K562 (cell line): ENCODE results near the gene PARP1. TPM values are rescaled to one million over a fixed set of nuclear protein-coding genes. Genes with fewer than 3 reads are reported as not detected.

Experiments used
- ATAC-seq: fragments of 200-7000 bp; cut with Tn5 transposase; 3 replicates; pipeline ENCODE4 v1.9.1; 2020; ENCODE audit warnings: moderate library complexity
- BruUV-seq: library from RNA; stranded (reverse); fragments of 400-500 nt; replicated peaks from 2 replicates; lab custom pipeline; 2021; lab: Mats Ljungman, UMichigan
- CTCF ChIA-PET: fragments of 300-600 bp; formaldehyde crosslinking; extraction: SDS; loops from one replicate; lab custom pipeline; 2021; ENCODE audit warnings: low intra/inter-chr PET ratio; lab: Yijun Ruan, JAX
- POLR2A ChIA-PET: fragments of 300-600, 350-650 bp; sonication (Branson Sonifier 250); formaldehyde crosslinking; extraction: SDS; loops from one replicate; lab custom pipeline; 2021; ENCODE audit warnings: antibody characterized with exemption, inconsistent platforms; lab: Yijun Ruan, JAX
- DNase-seq, 4 experiments: peaks; one replicate each; pipeline versions ENCODE4 v3.0.0 to v3.0.0-alpha.2; 2011 to 2018; ENCODE audit warnings: low spot score in 3 of 4, mixed read lengths in 3 of 4; ENCODE audit errors: extremely low read depth in 1 of 4
- FAIRE-seq: peaks from 2 replicates; lab custom pipeline; 2011; peaks lifted over from hg19 to GRCh38; lab: Jason Lieb, UNC
- H2AFZ ChIP-seq: 2 replicates; pipeline ENCODE4 v1.6.0; 2011; ENCODE audit warnings: low read depth, low read length, control low read depth, inconsistent platforms
- H3K27ac ChIP-seq: fragments of 200-600 bp; 3 replicates; pipeline ENCODE4 v1.8.0; 2011; ENCODE audit warnings: low read depth, mild to moderate bottlenecking, control low read depth, inconsistent platforms, low read length, moderate library complexity, mixed read lengths; ENCODE audit errors: extremely low read depth
- H3K27me3 ChIP-seq, 2 experiments: fragments of 300-600 bp in 1 of 2; 2 replicates in 1 of 2; 3 replicates in 1 of 2; pipeline versions ENCODE4 v1.6.0 to v1.8.0; 2011; ENCODE audit warnings: inconsistent platforms in 2 of 2, low read length in 2 of 2, mild to moderate bottlenecking in 1 of 2, mixed read lengths in 1 of 2, moderate library complexity in 1 of 2; ENCODE audit not compliant: control insufficient read depth in 2 of 2, insufficient read depth in 2 of 2
- H3K36me3 ChIP-seq: fragments of 300-600 bp; 3 replicates; pipeline ENCODE4 v1.8.0; 2011; ENCODE audit warnings: mild to moderate bottlenecking, low read length, inconsistent platforms; ENCODE audit not compliant: control insufficient read depth, insufficient read depth
- H3K4me1 ChIP-seq, 2 experiments: fragments of 200-600 bp in 1 of 2; replicated peaks in 1 of 2; 2 replicates in 1 of 2; 3 replicates in 1 of 2; pipeline versions ENCODE4 v1.5.1 to v1.8.0; 2011; ENCODE audit warnings: inconsistent platforms in 2 of 2, low read length in 2 of 2, mild to moderate bottlenecking in 1 of 2, mixed read lengths in 1 of 2, moderate library complexity in 1 of 2; ENCODE audit not compliant: control insufficient read depth in 2 of 2, insufficient read depth in 2 of 2
- H3K4me2 ChIP-seq: 2 replicates; pipeline ENCODE4 v1.6.1; 2011; ENCODE audit warnings: low read length, control low read depth, inconsistent platforms, mixed read lengths; ENCODE audit not compliant: insufficient read depth
- H3K4me3 ChIP-seq: fragments of 200-600 bp; sonication (generic), shearing (Covaris generic); 2 replicates; pipeline ENCODE4 v1.5.1; 2016; ENCODE audit warnings: control low read depth, inconsistent platforms
- H3K79me2 ChIP-seq: fragments of 200-600 bp; 3 replicates; pipeline ENCODE4 v1.8.0; 2011; ENCODE audit warnings: low read length, inconsistent platforms; ENCODE audit not compliant: control insufficient read depth, insufficient read depth
- H3K9ac ChIP-seq, 2 experiments: 2 replicates each; pipeline versions ENCODE4 v1.6.0 to v1.6.1; 2011; ENCODE audit warnings: low read depth in 2 of 2, low read length in 2 of 2, control low read depth in 1 of 2, inconsistent platforms in 1 of 2, mild to moderate bottlenecking in 1 of 2, mixed read lengths in 1 of 2; ENCODE audit not compliant: insufficient read depth in 1 of 2
- H3K9me1 ChIP-seq: one replicate; pipeline ENCODE4 v1.6.0; 2011; ENCODE audit warnings: inconsistent platforms, mild to moderate bottlenecking, low read length, moderate library complexity; ENCODE audit not compliant: control insufficient read depth, insufficient read depth
- H3K9me3 ChIP-seq: replicated peaks from 2 replicates; pipeline ENCODE4 v1.5.1; 2011; ENCODE audit warnings: low read depth, low read length, inconsistent platforms; ENCODE audit not compliant: control insufficient read depth, insufficient read depth
- H4K20me1 ChIP-seq: replicated peaks from 2 replicates; pipeline ENCODE4 v1.6.1; 2011; ENCODE audit warnings: low read length, inconsistent platforms, mixed read lengths; ENCODE audit not compliant: control insufficient read depth, insufficient read depth
- KDM1A ChIP-seq, 2 experiments: fragments of 450-650 bp; IDR thresholded peaks; 2 replicates each; pipeline ENCODE4 v1.6.1; 2016; ENCODE audit warnings: mild to moderate bottlenecking in 2 of 2
- RBM25 ChIP-seq: fragments of 200-400 bp; formaldehyde crosslinking; IDR thresholded peaks from 2 replicates; pipeline ENCODE4 v1.6.1; 2018; ENCODE audit warnings: low read length, low read depth, moderate library complexity; ENCODE audit not compliant: severe bottlenecking
- RCOR1 ChIP-seq, 2 experiments: IDR thresholded peaks; 2 replicates each; pipeline ENCODE4 v1.6.1; 2012; ENCODE audit warnings: low read depth in 2 of 2, low read length in 2 of 2, borderline replicate concordance in 1 of 2, improper control_type of control experiment in 1 of 2
- RFX1 ChIP-seq: fragments of 450-650 bp; IDR thresholded peaks from 2 replicates; pipeline ENCODE4 v1.6.1; 2016; ENCODE audit warnings: mild to moderate bottlenecking, moderate library complexity
- TBL1XR1 ChIP-seq, 2 experiments: IDR thresholded peaks; 2 replicates each; pipeline ENCODE4 v1.6.1; 2012; ENCODE audit warnings: improper control_type of control experiment in 2 of 2, low read length in 2 of 2, mild to moderate bottlenecking in 1 of 2
- TEAD1 ChIP-seq, 2 experiments: fragments of 450-650 bp in 1 of 2; sonication (generic) in 1 of 2; formaldehyde crosslinking; IDR thresholded peaks; 2 replicates each; pipeline versions ENCODE4 v1.4.0 to v1.8.0; 2020 to 2022; ENCODE audit warnings: mild to moderate bottlenecking in 2 of 2, missing genetic modification reagents in 1 of 2
- TGIF2 ChIP-seq: sonication (generic); formaldehyde crosslinking; IDR thresholded peaks from 2 replicates; pipeline ENCODE4 v1.8.1; 2022; ENCODE audit warnings: mild to moderate bottlenecking, missing genetic modification reagents, moderate library complexity
- ZNF75A ChIP-seq: fragments of 450-650 bp; formaldehyde crosslinking; IDR thresholded peaks from 2 replicates; pipeline ENCODE4 v1.4.0; 2020; ENCODE audit warnings: mild to moderate bottlenecking
- in situ Hi-C: fragments of 300-500 bp; cut with MboI; formaldehyde crosslinking; loops from 4 replicates; pipeline ENCODE4 v1.15.0; 2018; ENCODE audit warnings: inconsistent platforms, mixed read lengths
- intact Hi-C: fragments of 100-400 bp; cut with micrococcal nuclease; formaldehyde crosslinking; loops from 2 replicates; pipeline ENCODE4 v1.14.2; 2022
- polyA plus RNA-seq, 8 experiments: library from polyadenylated mRNA; depleted of rRNA in 4 of 8; stranded (reverse) in 5 of 8; unstranded in 3 of 8; fragments of >200 nt; fragmentation: Nextera tagmentation in 2 of 8; fragmentation: Illumina TruSeq in 1 of 8; extraction: Ambion mirVana in 2 of 8; extraction: Trizol in 1 of 8; gene quantifications; 2 replicates each; pipeline versions ENCODE4 v1.2.1 to v1.2.3, GENCODE V29; 2011 to 2014; ENCODE audit warnings: inconsistent platforms in 1 of 8, missing spikeins in 1 of 8
- total RNA-seq, 7 experiments: library from RNA; depleted of rRNA in 6 of 7; stranded (reverse); fragments of >200 nt in 6 of 7; fragmentation: Illumina TruSeq in 2 of 7; extraction: Trizol in 2 of 7; gene quantifications; 2 replicates each; pipeline versions ENCODE4 v1.2.1 to v1.2.3, GENCODE V29; 2011 to 2021; ENCODE audit warnings: low replicate concordance in 1 of 7
- TF ChIP-seq, protein P1 (sequence below), 2 experiments: fragments of 450-650 bp; IDR thresholded peaks; 2 replicates each; pipeline ENCODE4 v1.6.1; 2018; ENCODE audit warnings: mild to moderate bottlenecking in 2 of 2, low read depth in 1 of 2; ENCODE audit not compliant: partially characterized antibody in 2 of 2

Gene PARP1
- total and polyA plus RNA-seq, 9 of the 15 experiments (the other 6 are each of a cell fraction or from before 2014, with no cell fraction given) = 121 to 306 (median 250) TPM

DNA sequence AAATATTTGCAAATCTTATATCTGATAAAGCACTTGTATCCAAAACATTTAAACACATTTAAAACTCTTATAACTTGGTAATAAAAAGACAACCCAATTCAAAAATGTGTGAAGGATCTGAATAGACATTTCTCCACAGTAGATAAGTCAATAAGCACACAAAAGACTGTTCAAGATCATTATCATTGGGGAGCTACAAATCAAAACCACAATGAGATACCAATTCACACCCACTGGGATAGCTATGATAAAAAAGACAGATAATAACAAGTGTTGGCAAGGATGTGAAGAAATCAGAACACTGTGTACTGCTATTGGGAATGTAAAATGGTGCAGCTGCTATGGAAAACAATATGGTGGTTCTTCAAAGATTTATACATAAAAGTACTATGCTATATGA lies 93.8 kb downstream of the PARP1 start:
- no peak for ATAC-seq
- intact Hi-C loops (no loop called here), in situ Hi-C loops (no loop called here)
- Histone ChIP-seq H3K9me1 (no peaks in the 10 kb centered on the region), H3K4me1 (peaks cover 15 to 16% of the 10 kb centered on the region in 2 experiments), H3K9ac (no peak overlapping the region), H3K4me2 (no peak overlapping the region), H3K36me3 (no peaks in the 10 kb centered on the region), H4K20me1 (no peaks in the 10 kb centered on the region), H3K27me3 (no peaks in the 10 kb centered on the region; a peak in 1 of 5 replicates), H3K9me3 (no peaks in the 10 kb centered on the region), H3K79me2 (peaks cover 7% of the 10 kb centered on the region; the same call in 2 of the 3 replicates), H3K27ac (no peak overlapping the region), H2AFZ (no peak overlapping the region), H3K4me3 (no peak overlapping the region)
- TF ChIP-seq ZNF75A (CRISPR knock-in tag) (0 out of 2 replicates have a peak, but pooled peaks have one; percentile 54), TEAD1 (CRISPR knock-in tag; IDR thresholded peaks at IDR 0.05) (0 out of 4 replicates have a peak, but pooled peaks of 1 of the 2 experiments have one; percentile 27), TBL1XR1 (IDR thresholded peaks at IDR 0.05; ENCODE audit: low read length in 2 of 2) (0 out of 4 replicates have a peak, but pooled peaks of 1 of the 2 experiments have one; percentile 34), KDM1A (IDR thresholded peaks at IDR 0.05) (peak; percentile 36 to 49; a peak in 1 of 4 replicates), RBM25 (peak; percentile 20), TGIF2 (no peak), RFX1 (no peak), RCOR1 (IDR thresholded peaks at IDR 0.05; ENCODE audit: borderline replicate concordance in 1 of 2, low read depth in 2 of 2, low read length in 2 of 2) (peak in 1 of 2 experiments; percentile 78; a peak in 2 of 4 replicates)
- TF ChIP-seq, protein P1, sequence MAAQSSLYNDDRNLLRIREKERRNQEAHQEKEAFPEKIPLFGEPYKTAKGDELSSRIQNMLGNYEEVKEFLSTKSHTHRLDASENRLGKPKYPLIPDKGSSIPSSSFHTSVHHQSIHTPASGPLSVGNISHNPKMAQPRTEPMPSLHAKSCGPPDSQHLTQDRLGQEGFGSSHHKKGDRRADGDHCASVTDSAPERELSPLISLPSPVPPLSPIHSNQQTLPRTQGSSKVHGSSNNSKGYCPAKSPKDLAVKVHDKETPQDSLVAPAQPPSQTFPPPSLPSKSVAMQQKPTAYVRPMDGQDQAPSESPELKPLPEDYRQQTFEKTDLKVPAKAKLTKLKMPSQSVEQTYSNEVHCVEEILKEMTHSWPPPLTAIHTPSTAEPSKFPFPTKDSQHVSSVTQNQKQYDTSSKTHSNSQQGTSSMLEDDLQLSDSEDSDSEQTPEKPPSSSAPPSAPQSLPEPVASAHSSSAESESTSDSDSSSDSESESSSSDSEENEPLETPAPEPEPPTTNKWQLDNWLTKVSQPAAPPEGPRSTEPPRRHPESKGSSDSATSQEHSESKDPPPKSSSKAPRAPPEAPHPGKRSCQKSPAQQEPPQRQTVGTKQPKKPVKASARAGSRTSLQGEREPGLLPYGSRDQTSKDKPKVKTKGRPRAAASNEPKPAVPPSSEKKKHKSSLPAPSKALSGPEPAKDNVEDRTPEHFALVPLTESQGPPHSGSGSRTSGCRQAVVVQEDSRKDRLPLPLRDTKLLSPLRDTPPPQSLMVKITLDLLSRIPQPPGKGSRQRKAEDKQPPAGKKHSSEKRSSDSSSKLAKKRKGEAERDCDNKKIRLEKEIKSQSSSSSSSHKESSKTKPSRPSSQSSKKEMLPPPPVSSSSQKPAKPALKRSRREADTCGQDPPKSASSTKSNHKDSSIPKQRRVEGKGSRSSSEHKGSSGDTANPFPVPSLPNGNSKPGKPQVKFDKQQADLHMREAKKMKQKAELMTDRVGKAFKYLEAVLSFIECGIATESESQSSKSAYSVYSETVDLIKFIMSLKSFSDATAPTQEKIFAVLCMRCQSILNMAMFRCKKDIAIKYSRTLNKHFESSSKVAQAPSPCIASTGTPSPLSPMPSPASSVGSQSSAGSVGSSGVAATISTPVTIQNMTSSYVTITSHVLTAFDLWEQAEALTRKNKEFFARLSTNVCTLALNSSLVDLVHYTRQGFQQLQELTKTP (IDR thresholded peaks at IDR 0.05; ENCODE audit: low read depth in 1 of 2, partially characterized antibody in 2 of 2) = peak in 1 of 2 experiments; percentile 50
- CTCF ChIA-PET = no interaction called here
- POLR2A ChIA-PET = no interaction called here
- no TSS peak for BruUV-seq
- no peak for FAIRE-seq
- no peak for DNase-seq
